ENCODE data around the gene IFNA6.

Gene IFNA6

DNA sequence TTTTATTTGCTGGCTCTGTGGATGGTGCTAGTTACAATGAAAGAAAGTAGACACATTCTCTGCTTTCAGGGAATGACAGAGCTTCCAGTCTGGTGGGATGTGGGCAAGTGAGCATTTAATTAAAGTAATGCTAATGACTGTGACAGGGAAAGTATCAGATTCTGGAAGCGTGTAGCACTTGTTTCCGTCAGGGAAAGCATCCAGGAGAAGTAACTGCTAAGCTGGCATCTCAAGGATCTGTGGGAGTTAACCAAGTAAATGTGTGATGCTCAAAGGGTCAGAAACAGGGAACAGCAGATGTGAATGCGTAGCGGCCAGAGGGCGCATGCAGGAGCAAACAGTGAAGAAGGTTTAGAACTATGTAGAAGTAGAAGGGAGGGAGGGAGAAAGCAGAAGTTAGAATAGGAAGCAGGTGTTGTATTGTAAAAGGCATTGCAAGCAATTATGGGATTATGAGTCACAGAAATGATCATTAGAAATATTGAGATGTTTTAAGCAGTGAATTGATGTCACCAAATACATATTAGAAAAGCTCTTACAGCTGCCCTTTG, 27.7 kb downstream of the IFNA6 start:
- peaks cover 16% of the 10 kb centered on the region for H3K36me3 Mint-ChIP-seq (ENCODE audit: low read depth)
- H3K4me1 Mint-ChIP-seq, result peaks cover 7% of the 10 kb centered on the region
- H3K4me3 Mint-ChIP-seq, result no peak overlapping the region
- no peaks in the 10 kb centered on the region for H3K9me3 Mint-ChIP-seq
- TF ChIP-seq, protein P1, sequence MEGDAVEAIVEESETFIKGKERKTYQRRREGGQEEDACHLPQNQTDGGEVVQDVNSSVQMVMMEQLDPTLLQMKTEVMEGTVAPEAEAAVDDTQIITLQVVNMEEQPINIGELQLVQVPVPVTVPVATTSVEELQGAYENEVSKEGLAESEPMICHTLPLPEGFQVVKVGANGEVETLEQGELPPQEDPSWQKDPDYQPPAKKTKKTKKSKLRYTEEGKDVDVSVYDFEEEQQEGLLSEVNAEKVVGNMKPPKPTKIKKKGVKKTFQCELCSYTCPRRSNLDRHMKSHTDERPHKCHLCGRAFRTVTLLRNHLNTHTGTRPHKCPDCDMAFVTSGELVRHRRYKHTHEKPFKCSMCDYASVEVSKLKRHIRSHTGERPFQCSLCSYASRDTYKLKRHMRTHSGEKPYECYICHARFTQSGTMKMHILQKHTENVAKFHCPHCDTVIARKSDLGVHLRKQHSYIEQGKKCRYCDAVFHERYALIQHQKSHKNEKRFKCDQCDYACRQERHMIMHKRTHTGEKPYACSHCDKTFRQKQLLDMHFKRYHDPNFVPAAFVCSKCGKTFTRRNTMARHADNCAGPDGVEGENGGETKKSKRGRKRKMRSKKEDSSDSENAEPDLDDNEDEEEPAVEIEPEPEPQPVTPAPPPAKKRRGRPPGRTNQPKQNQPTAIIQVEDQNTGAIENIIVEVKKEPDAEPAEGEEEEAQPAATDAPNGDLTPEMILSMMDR (IDR thresholded peaks at IDR 0.05), result no peak
- peak overlapping the region; percentile 16 for H3K27ac Mint-ChIP-seq
- no peaks in the 10 kb centered on the region for H3K27me3 Mint-ChIP-seq (ENCODE audit: low read depth, poor library complexity)
- DNase-seq, result no peak

DNA sequence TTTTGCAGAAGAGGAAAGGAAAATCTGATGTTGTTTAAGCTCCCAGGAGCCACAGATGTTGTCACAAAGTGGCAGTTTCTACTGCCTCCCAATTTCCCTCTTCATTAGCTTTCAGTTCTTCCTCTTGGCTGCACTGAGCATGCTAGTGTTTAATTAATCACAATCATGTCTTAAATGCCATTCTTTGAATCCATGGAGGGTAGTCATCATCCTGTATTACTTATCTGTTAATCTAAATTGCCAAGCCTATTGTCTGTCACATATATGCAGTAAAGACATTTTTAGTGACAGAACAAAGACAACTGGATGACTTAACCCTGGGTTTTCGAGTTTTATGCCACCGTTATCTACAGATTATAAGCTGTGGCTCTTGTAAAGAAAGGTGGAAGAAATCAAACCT, 30.2 kb downstream of the IFNA6 start:
- H3K9me3 Mint-ChIP-seq, result no peaks in the 10 kb centered on the region
- H3K4me1 Mint-ChIP-seq, result peaks cover 7% of the 10 kb centered on the region
- no peak overlapping the region for H3K27ac Mint-ChIP-seq
- no peak for DNase-seq
- TF ChIP-seq, protein P1 (IDR thresholded peaks at IDR 0.05), result no peak
- H3K4me3 Mint-ChIP-seq, result no peak overlapping the region
- H3K27me3 Mint-ChIP-seq (ENCODE audit: low read depth, poor library complexity), result peaks cover 3% of the 10 kb centered on the region
- H3K36me3 Mint-ChIP-seq (ENCODE audit: low read depth), result peaks cover 16% of the 10 kb centered on the region

DNA sequence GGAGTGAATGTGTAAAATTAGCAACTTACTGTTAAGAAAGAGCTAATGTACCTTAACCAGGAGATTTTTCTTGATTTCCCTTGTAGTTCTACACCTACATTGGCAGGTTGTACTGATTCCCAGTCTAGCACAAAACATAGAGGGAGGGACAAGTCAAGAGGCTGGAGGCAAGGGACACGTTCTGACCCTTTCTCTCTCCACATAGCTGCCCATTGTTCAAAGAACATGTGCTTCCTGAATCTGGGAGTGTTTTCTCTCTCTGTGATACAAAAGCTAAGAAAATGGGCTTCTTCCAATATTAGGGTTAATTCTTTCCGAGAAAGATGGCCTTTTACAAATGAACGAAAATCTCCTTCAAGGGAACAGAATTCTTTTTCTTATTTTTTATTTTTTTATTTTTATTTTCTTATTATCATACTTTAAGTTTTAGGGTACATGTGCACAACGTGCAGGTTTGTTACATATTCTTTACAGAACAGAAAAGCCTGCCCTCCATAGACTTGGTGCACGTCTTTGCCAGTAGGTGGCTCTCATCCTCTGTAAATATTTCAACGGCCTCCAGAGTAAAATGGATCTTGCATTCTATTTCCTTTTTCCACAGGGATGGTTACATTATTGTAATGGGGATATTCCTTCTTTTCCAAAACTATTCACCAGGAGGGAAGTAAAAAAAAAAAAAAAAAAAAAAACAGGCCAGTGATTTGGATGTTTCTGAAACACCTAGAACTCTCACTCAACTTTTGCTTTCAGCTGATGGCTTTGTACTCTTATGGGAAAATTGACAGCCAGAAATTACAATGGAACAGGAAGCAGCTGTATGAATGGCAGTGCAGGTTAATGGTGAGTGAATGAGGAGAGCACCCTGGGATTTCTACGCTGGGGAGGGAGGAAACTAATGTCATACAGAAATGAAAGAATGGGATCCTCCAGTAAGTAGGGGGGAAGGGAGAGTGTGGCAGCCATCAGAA, 32.4 kb downstream of the IFNA6 start:
- Mint-ChIP-seq H3K4me1 (peaks cover 7% of the 10 kb centered on the region), H3K36me3 (ENCODE audit: low read depth) (peaks cover 9% of the 10 kb centered on the region), H3K27ac (no peak overlapping the region), H3K27me3 (ENCODE audit: low read depth, poor library complexity) (peaks cover 16% of the 10 kb centered on the region), H3K9me3 (no peaks in the 10 kb centered on the region), H3K4me3 (no peak overlapping the region)
- DNase-seq, result peak; percentile 32
- TF ChIP-seq, protein P1 (IDR thresholded peaks at IDR 0.05), result peak; percentile 65

DNA sequence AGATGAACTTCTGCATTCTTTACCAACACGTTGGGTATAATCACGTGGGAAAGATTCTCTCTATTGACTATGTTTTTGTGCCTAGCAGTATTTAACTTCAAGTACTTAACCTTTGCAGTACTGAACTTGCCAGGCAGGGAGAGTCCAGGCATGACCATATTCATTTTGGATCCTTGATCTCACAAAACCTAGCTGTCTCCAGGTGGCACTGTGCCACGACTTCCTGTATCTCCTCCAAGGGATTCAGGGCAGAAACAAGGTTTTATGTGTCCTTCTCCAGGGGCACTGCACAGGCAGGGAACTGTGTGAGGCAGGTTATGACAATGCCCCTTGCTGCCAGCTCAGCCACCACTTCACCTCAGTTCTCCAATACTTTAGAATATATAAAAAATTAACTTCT, 33.8 kb downstream of the IFNA6 start:
- Mint-ChIP-seq H3K9me3 (no peaks in the 10 kb centered on the region), H3K27ac (no peak overlapping the region), H3K36me3 (ENCODE audit: low read depth) (no peaks in the 10 kb centered on the region), H3K27me3 (ENCODE audit: low read depth, poor library complexity) (peaks cover 16% of the 10 kb centered on the region), H3K4me3 (no peak overlapping the region), H3K4me1 (no peaks in the 10 kb centered on the region)
- DNase-seq, result no peak
- TF ChIP-seq, protein P1 (IDR thresholded peaks at IDR 0.05), result no peak

DNA sequence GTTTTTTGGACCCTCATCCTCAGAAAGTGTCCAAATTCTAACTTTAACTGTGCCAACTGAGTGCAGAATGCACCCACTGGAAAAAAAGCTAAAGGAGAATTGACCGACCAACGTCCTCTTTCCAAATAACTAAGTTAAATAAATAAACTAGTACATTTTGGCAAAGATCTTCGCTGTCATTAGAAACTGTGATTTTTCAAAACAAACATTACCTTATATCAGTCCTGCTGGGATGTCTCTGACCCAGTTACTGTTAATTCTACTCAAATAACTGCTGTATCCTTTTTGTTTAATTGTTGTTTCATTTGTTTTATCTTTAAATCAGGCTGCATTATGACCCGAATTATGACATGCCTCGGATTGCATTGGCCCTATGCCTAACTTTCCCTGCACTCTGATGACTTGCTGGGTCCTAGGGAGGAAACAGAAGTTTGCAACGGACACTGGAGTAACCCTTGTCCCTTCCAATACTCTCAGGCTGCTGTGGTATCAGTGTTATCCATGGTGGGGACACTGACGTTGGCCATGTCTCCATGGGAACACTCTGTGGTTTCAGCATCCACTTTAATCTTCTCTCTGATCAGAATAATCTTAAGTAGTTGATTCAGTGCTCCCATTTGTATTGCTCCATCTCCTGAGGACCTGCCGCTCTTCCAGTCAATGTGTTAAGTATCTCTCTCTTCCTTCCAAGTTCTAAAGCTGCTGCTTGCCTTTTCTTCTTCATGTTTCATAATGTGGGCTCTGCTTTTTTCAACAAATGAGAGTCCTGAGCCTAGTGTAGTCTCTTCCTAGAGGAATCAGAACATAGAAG, 34.5 kb downstream of the IFNA6 start:
- TF ChIP-seq, protein P1 (IDR thresholded peaks at IDR 0.05), result no peak
- Mint-ChIP-seq H3K4me3 (no peak overlapping the region), H3K27me3 (ENCODE audit: low read depth, poor library complexity) (peaks cover 16% of the 10 kb centered on the region), H3K36me3 (ENCODE audit: low read depth) (no peaks in the 10 kb centered on the region), H3K9me3 (peaks cover 5% of the 10 kb centered on the region), H3K27ac (no peak overlapping the region), H3K4me1 (no peaks in the 10 kb centered on the region)
- no peak for DNase-seq

Measured in nephron progenitor cell (in vitro differentiated cells).